Esophagus squamous epithelium (tissue), 4 donors: ENCODE measurements around the gene ANGPT4.

Source experiments
- POLR2A ChIP-seq, 4 donors: fragments of 450-650 bp; IDR thresholded peaks; one replicate each; pipeline ENCODE4 v1.6.1; 2017; ENCODE audit warnings: antibody characterized with exemption in 4 of 4, mild to moderate bottlenecking in 4 of 4, moderate library complexity in 3 of 4
- TF ChIP-seq, protein P1 (sequence below), 6 experiments: fragments of 450-650 bp in 4 of 6; fragments of 200-600 bp in 2 of 6; sonication (generic) in 2 of 6; IDR thresholded peaks; one replicate each; pipeline ENCODE4 v1.5.1; 2016 to 2019; ENCODE audit warnings: antibody characterized with exemption in 6 of 6, mild to moderate bottlenecking in 4 of 6, moderate library complexity in 4 of 6

DNA sequence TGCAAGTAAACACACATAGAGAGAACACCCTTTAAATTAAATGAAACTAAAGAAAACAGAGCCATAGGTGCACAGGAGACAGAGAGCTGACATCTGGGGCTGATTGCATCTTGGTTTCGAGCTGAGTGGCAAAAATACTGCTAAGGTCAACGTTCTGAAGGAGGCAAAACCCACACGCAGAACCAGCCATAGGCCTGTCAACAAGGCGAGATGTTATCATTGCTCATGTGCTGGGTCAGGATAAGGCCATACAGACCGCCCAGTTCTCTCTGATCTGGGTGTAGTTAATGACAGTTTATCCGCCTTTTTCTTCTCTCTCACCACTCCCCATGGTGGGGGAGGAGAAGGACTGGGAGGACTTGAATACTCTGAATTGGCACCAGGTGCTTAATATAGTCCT lies 87.1 kb downstream of the ANGPT4 start:
- TF ChIP-seq, protein P1, sequence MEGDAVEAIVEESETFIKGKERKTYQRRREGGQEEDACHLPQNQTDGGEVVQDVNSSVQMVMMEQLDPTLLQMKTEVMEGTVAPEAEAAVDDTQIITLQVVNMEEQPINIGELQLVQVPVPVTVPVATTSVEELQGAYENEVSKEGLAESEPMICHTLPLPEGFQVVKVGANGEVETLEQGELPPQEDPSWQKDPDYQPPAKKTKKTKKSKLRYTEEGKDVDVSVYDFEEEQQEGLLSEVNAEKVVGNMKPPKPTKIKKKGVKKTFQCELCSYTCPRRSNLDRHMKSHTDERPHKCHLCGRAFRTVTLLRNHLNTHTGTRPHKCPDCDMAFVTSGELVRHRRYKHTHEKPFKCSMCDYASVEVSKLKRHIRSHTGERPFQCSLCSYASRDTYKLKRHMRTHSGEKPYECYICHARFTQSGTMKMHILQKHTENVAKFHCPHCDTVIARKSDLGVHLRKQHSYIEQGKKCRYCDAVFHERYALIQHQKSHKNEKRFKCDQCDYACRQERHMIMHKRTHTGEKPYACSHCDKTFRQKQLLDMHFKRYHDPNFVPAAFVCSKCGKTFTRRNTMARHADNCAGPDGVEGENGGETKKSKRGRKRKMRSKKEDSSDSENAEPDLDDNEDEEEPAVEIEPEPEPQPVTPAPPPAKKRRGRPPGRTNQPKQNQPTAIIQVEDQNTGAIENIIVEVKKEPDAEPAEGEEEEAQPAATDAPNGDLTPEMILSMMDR (IDR thresholded peaks at IDR 0.05) = no peak
- no peak for TF ChIP-seq POLR2A (IDR thresholded peaks at IDR 0.05)
